K562 (cell line): Measurements from ENCODE around the gene LPAR2. TPM values are rescaled to one million over a fixed set of nuclear protein-coding genes. Genes with fewer than 3 reads are reported as not detected.

ENCODE experiments used
- CEBPZ ChIP-seq: fragments of 150-350 bp; IDR thresholded peaks from 2 replicates; pipeline ENCODE4 v1.6.1; 2014; ENCODE audit warnings: low read depth, mild to moderate bottlenecking, low read length, borderline replicate concordance
- HINFP ChIP-seq: fragments of 450-650 bp; conservative IDR thresholded peaks from 2 replicates; pipeline ENCODE4 v1.6.1; 2016; ENCODE audit warnings: missing genetic modification characterization, low read depth, mild to moderate bottlenecking, control low read depth, missing compliant biosample characterization
- JUN ChIP-seq, 2 experiments: sonication (generic) in 1 of 2; formaldehyde crosslinking in 1 of 2; IDR thresholded peaks; 2 replicates each; pipeline versions ENCODE4 v1.6.1 to v1.8.0; 2012 to 2022; ENCODE audit warnings: borderline replicate concordance in 2 of 2, mild to moderate bottlenecking in 2 of 2, improper control_type of control experiment in 1 of 2, low read depth in 1 of 2, low read length in 1 of 2, missing genetic modification reagents in 1 of 2
- ZBTB49 ChIP-seq: sonication (generic); formaldehyde crosslinking; IDR thresholded peaks from 2 replicates; pipeline ENCODE4 v1.8.0; 2022; ENCODE audit warnings: missing genetic modification reagents, mild to moderate bottlenecking, borderline replicate concordance
- polyA plus RNA-seq, 8 experiments: library from polyadenylated mRNA; depleted of rRNA in 4 of 8; stranded (reverse) in 5 of 8; unstranded in 3 of 8; fragments of >200 nt; fragmentation: Nextera tagmentation in 2 of 8; fragmentation: Illumina TruSeq in 1 of 8; extraction: Ambion mirVana in 2 of 8; extraction: Trizol in 1 of 8; gene quantifications; 2 replicates each; pipeline versions ENCODE4 v1.2.1 to v1.2.3, GENCODE V29; 2011 to 2014; ENCODE audit warnings: inconsistent platforms in 1 of 8, missing spikeins in 1 of 8
- total RNA-seq, 7 experiments: library from RNA; depleted of rRNA in 6 of 7; stranded (reverse); fragments of >200 nt in 6 of 7; fragmentation: Illumina TruSeq in 2 of 7; extraction: Trizol in 2 of 7; gene quantifications; 2 replicates each; pipeline versions ENCODE4 v1.2.1 to v1.2.3, GENCODE V29; 2011 to 2021; ENCODE audit warnings: low replicate concordance in 1 of 7
- TF ChIP-seq, protein P1 (sequence below): conservative IDR thresholded peaks from 2 replicates; pipeline ENCODE4 v1.6.1; 2011; ENCODE audit warnings: low read depth, mild to moderate bottlenecking, low read length; ENCODE audit not compliant: control insufficient read depth
- TF ChIP-seq, protein P2 (sequence below): fragments of 450-650 bp; IDR thresholded peaks from 2 replicates; pipeline ENCODE4 v1.6.1; 2016; ENCODE audit warnings: borderline replicate concordance
- TF ChIP-seq, protein P3 (sequence below): IDR thresholded peaks from 3 replicates; pipeline ENCODE4 v1.6.1; 2011; ENCODE audit warnings: borderline replicate concordance, mild to moderate bottlenecking, moderate library complexity; ENCODE audit not compliant: insufficient read length; ENCODE audit errors: extremely low read depth

Gene LPAR2
- total and polyA plus RNA-seq, 9 of the 15 experiments (the other 6 are each of a cell fraction or from before 2014, with no cell fraction given) = 0.63 to 13.8 (median 4.4) TPM

- TF ChIP-seq, protein P1, sequence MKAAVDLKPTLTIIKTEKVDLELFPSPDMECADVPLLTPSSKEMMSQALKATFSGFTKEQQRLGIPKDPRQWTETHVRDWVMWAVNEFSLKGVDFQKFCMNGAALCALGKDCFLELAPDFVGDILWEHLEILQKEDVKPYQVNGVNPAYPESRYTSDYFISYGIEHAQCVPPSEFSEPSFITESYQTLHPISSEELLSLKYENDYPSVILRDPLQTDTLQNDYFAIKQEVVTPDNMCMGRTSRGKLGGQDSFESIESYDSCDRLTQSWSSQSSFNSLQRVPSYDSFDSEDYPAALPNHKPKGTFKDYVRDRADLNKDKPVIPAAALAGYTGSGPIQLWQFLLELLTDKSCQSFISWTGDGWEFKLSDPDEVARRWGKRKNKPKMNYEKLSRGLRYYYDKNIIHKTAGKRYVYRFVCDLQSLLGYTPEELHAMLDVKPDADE = 0 out of 2 replicates have a peak, but pooled peaks have one; percentile 37
- TF ChIP-seq ZBTB49 (CRISPR knock-in tag) (no peak), JUN (IDR thresholded peaks at IDR 0.05; ENCODE audit: borderline replicate concordance, low read depth, low read length) (no peak), JUN (CRISPR knock-in tag; IDR thresholded peaks at IDR 0.05; ENCODE audit: borderline replicate concordance) (no peak), HINFP (tag) (no peak), CEBPZ (peak; percentile 57; the same call in 1 of the 2 replicates)
- TF ChIP-seq, protein P2, sequence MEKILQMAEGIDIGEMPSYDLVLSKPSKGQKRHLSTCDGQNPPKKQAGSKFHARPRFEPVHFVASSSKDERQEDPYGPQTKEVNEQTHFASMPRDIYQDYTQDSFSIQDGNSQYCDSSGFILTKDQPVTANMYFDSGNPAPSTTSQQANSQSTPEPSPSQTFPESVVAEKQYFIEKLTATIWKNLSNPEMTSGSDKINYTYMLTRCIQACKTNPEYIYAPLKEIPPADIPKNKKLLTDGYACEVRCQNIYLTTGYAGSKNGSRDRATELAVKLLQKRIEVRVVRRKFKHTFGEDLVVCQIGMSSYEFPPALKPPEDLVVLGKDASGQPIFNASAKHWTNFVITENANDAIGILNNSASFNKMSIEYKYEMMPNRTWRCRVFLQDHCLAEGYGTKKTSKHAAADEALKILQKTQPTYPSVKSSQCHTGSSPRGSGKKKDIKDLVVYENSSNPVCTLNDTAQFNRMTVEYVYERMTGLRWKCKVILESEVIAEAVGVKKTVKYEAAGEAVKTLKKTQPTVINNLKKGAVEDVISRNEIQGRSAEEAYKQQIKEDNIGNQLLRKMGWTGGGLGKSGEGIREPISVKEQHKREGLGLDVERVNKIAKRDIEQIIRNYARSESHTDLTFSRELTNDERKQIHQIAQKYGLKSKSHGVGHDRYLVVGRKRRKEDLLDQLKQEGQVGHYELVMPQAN = no peak
- TF ChIP-seq, protein P3, sequence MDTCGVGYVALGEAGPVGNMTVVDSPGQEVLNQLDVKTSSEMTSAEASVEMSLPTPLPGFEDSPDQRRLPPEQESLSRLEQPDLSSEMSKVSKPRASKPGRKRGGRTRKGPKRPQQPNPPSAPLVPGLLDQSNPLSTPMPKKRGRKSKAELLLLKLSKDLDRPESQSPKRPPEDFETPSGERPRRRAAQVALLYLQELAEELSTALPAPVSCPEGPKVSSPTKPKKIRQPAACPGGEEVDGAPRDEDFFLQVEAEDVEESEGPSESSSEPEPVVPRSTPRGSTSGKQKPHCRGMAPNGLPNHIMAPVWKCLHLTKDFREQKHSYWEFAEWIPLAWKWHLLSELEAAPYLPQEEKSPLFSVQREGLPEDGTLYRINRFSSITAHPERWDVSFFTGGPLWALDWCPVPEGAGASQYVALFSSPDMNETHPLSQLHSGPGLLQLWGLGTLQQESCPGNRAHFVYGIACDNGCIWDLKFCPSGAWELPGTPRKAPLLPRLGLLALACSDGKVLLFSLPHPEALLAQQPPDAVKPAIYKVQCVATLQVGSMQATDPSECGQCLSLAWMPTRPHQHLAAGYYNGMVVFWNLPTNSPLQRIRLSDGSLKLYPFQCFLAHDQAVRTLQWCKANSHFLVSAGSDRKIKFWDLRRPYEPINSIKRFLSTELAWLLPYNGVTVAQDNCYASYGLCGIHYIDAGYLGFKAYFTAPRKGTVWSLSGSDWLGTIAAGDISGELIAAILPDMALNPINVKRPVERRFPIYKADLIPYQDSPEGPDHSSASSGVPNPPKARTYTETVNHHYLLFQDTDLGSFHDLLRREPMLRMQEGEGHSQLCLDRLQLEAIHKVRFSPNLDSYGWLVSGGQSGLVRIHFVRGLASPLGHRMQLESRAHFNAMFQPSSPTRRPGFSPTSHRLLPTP = no peak
These were observed 40.4 kb upstream of the LPAR2 start, which contains the start of gene ZNF101 (continued) for GRCh38 chr19:19668230-19669012.
